Esophagus muscularis mucosa (tissue), 4 donors: ENCODE results near the gene ABHD5.

Experiments used
- CTCF ChIP-seq, 3 experiments: fragments of 200-600 bp in 2 of 3; fragments of 450-650 bp in 1 of 3; sonication (generic) in 2 of 3; IDR thresholded peaks; one replicate each; pipeline ENCODE4 v1.5.1; 2017 to 2019; ENCODE audit warnings: antibody characterized with exemption in 3 of 3, mild to moderate bottlenecking in 2 of 3, moderate library complexity in 1 of 3
- EP300 ChIP-seq: sonication (generic); formaldehyde crosslinking; IDR thresholded peaks from one replicate; pipeline ENCODE4 v1.6.1; 2017; ENCODE audit warnings: antibody characterized with exemption
- POLR2A ChIP-seq: fragments of 450-650 bp; IDR thresholded peaks from one replicate; pipeline ENCODE4 v1.6.1; 2017; ENCODE audit warnings: antibody characterized with exemption, moderate library complexity, mild to moderate bottlenecking, low read depth
- POLR2AphosphoS5 ChIP-seq, 2 donors: sonication (generic); formaldehyde crosslinking; IDR thresholded peaks; one replicate each; pipeline ENCODE4 v1.6.1; 2017; ENCODE audit warnings: antibody characterized with exemption in 2 of 2

GRCh38 chr3:43674345-43675085 lies 16.2 kb upstream of the ABHD5 start:
- TF ChIP-seq CTCF (IDR thresholded peaks at IDR 0.05) (no peak), POLR2AphosphoS5 (IDR thresholded peaks at IDR 0.05) (no peak), POLR2A (no peak), EP300 (no peak)
